HG03520 (cell line): Measurements from ENCODE around the gene CENPL.

Source experiments
- ATAC-seq: cut with Tn5 transposase; IDR thresholded peaks from one replicate; pipeline ENCODE4 v1.9.1; 2021; ENCODE audit warnings: mild to moderate bottlenecking, moderate library complexity; ENCODE audit not compliant: unreplicated experiment

Gene CENPL

DNA sequence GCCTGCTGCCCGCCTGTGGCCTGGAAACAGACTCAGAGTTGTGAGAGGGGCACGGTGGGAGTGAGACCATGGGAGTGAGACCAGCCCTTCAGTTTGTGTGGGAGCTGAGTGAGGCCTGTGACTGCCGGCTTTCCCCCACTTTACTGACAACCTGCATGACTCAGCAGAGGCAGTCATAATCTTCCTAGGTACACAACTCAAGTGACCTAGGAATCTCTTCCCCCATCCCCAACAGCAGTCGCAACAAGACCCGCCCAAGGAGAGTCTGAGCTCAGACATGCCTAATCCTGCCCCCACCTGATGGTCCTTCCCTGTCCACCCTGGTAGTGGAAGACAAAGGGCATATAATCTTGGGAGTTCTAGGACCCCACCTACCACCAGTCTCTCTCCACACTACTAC lies 65.7 kb downstream of the CENPL start:
- no peak for ATAC-seq

DNA sequence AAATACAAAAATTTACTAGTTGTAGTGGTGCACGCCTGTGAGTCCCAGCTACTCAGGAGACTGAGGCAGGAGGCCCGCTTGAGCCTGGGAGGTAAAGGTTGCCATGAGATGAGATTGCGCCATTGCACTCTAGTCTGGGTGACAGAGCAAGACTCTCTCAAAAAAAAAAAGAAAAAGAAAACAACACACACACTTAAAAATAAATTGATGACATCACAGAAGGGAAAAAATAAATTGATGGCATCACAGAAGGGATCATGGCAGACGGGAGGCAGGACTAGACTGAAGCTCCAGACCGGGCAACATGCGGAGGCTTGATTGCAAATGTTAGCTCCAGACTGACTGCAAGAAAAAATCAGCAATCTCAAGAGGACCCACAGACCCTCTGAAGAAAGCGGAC lies 66.6 kb downstream of the CENPL start:
- ATAC-seq = no peak

DNA sequence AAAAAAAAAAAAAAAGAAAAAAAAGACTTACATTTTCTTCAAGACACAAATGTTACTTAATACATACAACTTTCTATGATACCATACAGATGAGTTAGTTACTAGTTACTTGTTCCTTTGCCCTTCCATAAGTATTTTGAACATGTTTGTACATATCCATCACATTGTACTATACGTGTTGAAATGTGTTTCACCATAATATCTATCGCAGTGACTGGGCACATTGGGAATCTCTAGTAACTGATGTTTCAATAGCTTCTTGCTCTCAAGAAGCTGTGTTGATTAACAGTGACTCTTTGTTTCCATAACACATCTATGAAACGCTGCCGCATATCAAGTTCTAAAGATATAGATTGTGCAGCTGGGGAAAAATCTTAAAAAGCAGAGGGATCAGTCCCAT lies 67.0 kb downstream of the CENPL start:
- ATAC-seq = no peak

DNA sequence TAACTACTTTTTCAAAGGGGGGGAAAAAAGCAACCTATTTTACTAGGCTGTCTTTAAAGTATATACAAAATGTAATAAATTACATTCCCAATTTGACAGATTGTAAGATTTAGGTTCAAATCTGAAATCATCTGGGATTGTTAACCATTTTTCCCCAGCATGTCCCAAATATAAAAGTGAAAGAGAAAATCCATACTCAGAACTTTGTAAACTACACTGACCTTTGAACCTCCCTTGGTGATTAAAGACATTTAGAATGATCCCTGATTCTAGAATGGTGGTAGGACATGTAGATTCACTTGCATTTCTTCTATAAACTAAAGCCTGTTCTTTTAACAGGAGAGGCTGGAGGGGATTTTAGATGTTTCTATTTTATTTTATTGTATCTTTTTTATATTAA lies 70.9 kb downstream of the CENPL start:
- ATAC-seq = no peak
